Endodermal cell (in vitro differentiated cells): Measurements from ENCODE around the gene PIGS. TPM values are rescaled to one million over a fixed set of nuclear protein-coding genes. Genes with fewer than 3 reads are reported as not detected.
A peak's percentile ranks its signal among the peaks of the same experiment; 100 is the strongest.

Experiments
- DNase-seq: peaks from one replicate; pipeline ENCODE4 v3.0.0-alpha.2; 2017
- H3K27ac ChIP-seq: 2 replicates; pipeline ENCODE4 v1.5.1; 2013; ENCODE audit warnings: mild to moderate bottlenecking, low read depth, low read length, moderate library complexity
- H3K27me3 ChIP-seq: 2 replicates; pipeline ENCODE4 v1.6.1; 2013; ENCODE audit warnings: mild to moderate bottlenecking, low read length, moderate library complexity; ENCODE audit not compliant: insufficient read depth, control insufficient read depth, poor library complexity, severe bottlenecking
- H3K36me3 ChIP-seq: 2 replicates; pipeline ENCODE4 v1.7.0; 2013; ENCODE audit warnings: mild to moderate bottlenecking, low read length, moderate library complexity; ENCODE audit not compliant: control insufficient read depth, insufficient read depth
- H3K4me1 ChIP-seq: one replicate; pipeline ENCODE4 v1.7.0; 2013; ENCODE audit warnings: low read length; ENCODE audit not compliant: control insufficient read depth, insufficient read depth
- H3K4me3 ChIP-seq: 2 replicates; pipeline ENCODE4 v1.5.1; 2013; ENCODE audit warnings: mild to moderate bottlenecking, low read length, moderate library complexity
- H3K9ac ChIP-seq: 2 replicates; pipeline ENCODE4 v1.6.1; 2013; ENCODE audit warnings: mild to moderate bottlenecking, low read length, moderate library complexity; ENCODE audit not compliant: poor library complexity, severe bottlenecking; ENCODE audit errors: extremely low read depth
- H3K9me3 ChIP-seq: 2 replicates; pipeline ENCODE4 v1.6.1; 2013; ENCODE audit warnings: mild to moderate bottlenecking, low read length, moderate library complexity; ENCODE audit not compliant: control insufficient read depth
- H3K27ac Mint-ChIP-seq: 2 replicates; pipeline ENCODE4 v1.8.0; 2020; ENCODE audit warnings: mixed read lengths
- H3K27me3 Mint-ChIP-seq: 2 replicates; pipeline ENCODE4 v1.8.0; 2021; ENCODE audit warnings: mild to moderate bottlenecking, mixed read lengths; ENCODE audit not compliant: insufficient read depth
- H3K36me3 Mint-ChIP-seq: 2 replicates; pipeline ENCODE4 v1.8.0; 2020; ENCODE audit warnings: low read depth, mixed read lengths
- H3K4me1 Mint-ChIP-seq: 2 replicates; pipeline ENCODE4 v1.8.0; 2020; ENCODE audit warnings: mixed read lengths
- H3K4me3 Mint-ChIP-seq: 2 replicates; pipeline ENCODE4 v1.8.0; 2020; ENCODE audit warnings: mild to moderate bottlenecking, moderate library complexity, mixed read lengths
- H3K9me3 Mint-ChIP-seq: 2 replicates; pipeline ENCODE4 v1.8.0; 2020; ENCODE audit warnings: mild to moderate bottlenecking, mixed read lengths
- whole genome bisulfite sequencing, 2 experiments: methylation state at CpG; one replicate each; pipeline versions ENCODE4 v1.1.5 to v1.1.7; 2013; ENCODE audit warnings: missing lambda C conversion rate in 2 of 2, mixed read lengths in 1 of 2; ENCODE audit not compliant: insufficient coverage in 1 of 2, insufficient read length in 1 of 2; 5-methylcytosine and 5-hydroxymethylcytosine counted together
- total RNA-seq, 2 donors: library from RNA; stranded (reverse); fragmentation: NEBNext Ultra II Directional in 1 of 2; extraction: Animal tissue kit (Norgen Biotek cat#: 25700) in 1 of 2; gene quantifications; 2 replicates in 1 of 2; 3 replicates in 1 of 2; pipeline ENCODE4 v1.2.1, GENCODE V29; 2021
- TF ChIP-seq, protein P1 (sequence below): fragments of 200-600 bp; sonication (generic); conservative IDR thresholded peaks from 2 replicates; pipeline ENCODE4 v1.5.0; 2021; ENCODE audit warnings: antibody characterized with exemption, mild to moderate bottlenecking

PIGS gene
- total RNA-seq, 2 donors from 2014 or later = 34.9 to 43.0 TPM

DNA sequence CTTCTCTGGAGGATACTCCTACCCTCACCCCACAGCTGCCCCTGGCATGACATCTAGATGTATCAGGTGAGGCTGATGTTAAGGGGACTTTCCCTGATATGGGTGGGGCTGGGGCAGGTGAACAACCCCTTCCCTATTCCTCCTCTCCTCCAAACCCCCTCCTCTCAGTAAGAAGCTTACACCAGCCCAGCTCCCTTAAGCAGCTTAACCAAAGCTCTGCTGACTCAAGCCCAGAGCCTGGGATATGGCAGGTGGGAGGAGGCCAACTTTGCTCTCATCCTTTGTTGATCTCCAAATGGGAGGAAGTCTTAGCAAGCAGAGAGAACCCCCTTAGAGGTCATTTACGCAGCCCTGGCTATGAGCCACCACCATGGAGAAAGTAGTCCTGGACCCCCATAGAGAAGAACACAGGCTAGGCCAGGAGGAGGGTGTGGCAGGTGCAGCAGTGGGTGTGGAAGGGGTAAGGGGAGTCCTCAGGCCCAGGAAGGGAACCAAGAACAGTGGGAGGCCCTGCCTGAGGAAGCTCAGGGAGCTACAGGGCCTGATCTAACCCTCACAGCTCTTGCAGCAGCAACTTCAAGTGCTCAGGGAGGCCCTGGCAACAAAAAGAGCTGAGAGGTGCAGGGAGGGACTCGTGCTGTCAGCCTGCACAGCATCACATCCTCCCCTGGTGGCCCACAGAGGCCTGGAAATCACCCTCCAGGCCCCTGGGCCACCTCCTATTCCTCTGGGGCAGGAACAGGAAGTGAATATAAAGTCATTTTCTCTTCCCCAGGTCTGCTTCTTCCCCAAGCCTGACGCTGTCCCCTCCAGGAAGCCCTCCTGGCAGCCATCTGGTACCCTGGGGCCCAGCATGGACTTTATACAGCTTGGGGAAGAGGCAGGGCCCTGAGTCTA is 21.8 kb downstream of the PIGS start:
- H3K27ac ChIP-seq = no peak overlapping the region
- H3K27ac Mint-ChIP-seq = peak overlapping the region; percentile 79

DNA sequence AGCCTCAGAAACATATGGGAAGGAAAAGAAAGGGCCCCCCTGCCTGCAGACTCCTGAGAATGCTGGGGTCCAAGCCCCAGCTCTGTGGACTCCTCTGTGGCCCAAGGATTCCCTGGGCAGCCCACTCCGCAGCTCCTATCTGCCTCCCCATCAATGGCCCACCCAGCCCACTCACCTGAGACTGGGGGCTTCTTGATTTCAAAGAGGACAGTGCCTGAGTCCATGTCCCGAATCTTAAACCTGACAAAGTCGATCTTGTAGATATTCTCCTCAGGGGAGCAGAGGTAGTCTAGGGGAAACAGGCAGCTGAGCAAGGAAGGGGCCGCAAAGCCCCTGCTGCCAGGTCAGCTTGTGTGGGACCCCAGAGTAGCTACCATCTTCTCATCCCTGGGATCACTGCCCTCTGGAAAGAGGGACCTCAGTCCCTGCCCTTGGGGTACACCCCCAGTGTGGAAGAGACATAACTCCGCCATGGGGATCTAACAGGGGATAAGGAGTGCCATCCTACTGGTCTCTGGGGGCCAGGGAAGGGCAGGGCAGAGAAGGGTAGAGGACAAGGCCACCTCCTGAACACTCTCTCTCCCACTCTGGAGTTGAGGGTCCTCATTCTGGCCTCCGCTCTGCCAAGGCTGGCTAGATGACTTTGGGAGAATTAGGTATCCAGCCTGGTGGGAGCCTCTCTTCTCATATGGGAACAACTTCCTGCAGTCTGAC is 22.8 kb downstream of the PIGS start:
- no peaks in the 10 kb centered on the region for H3K9me3 Mint-ChIP-seq
- Histone ChIP-seq H3K27ac (no peak overlapping the region), H3K9ac (no peak overlapping the region), H3K27me3 (no peaks in the 10 kb centered on the region), H3K4me1 (peaks cover 4% of the 10 kb centered on the region), H3K4me3 (no peak overlapping the region), H3K36me3 (peaks cover 3% of the 10 kb centered on the region), H3K9me3 (no peaks in the 10 kb centered on the region)
- peaks cover 6% of the 10 kb centered on the region for H3K36me3 Mint-ChIP-seq
- WGBS, 2 experiments = 87 to 94% methylated on average over 3 to 6 of the region's 6 CpGs
- TF ChIP-seq, protein P1, sequence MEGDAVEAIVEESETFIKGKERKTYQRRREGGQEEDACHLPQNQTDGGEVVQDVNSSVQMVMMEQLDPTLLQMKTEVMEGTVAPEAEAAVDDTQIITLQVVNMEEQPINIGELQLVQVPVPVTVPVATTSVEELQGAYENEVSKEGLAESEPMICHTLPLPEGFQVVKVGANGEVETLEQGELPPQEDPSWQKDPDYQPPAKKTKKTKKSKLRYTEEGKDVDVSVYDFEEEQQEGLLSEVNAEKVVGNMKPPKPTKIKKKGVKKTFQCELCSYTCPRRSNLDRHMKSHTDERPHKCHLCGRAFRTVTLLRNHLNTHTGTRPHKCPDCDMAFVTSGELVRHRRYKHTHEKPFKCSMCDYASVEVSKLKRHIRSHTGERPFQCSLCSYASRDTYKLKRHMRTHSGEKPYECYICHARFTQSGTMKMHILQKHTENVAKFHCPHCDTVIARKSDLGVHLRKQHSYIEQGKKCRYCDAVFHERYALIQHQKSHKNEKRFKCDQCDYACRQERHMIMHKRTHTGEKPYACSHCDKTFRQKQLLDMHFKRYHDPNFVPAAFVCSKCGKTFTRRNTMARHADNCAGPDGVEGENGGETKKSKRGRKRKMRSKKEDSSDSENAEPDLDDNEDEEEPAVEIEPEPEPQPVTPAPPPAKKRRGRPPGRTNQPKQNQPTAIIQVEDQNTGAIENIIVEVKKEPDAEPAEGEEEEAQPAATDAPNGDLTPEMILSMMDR = no peak
- no peak overlapping the region for H3K27ac Mint-ChIP-seq
- H3K27me3 Mint-ChIP-seq = no peaks in the 10 kb centered on the region
- no peak overlapping the region for H3K4me3 Mint-ChIP-seq
- DNase-seq = peak; percentile 54
- H3K4me1 Mint-ChIP-seq = peaks cover 28% of the 10 kb centered on the region

More for the DNA sequence above, 21.8 kb downstream of the PIGS start:
- Mint-ChIP-seq H3K9me3 (no peaks in the 10 kb centered on the region), H3K36me3 (peaks cover 15% of the 10 kb centered on the region), H3K4me3 (no peak overlapping the region), H3K27me3 (no peaks in the 10 kb centered on the region), H3K4me1 (peaks cover 31% of the 10 kb centered on the region)
- DNase-seq = peak; percentile 55
- TF ChIP-seq, protein P1 = no peak
- H3K9ac ChIP-seq = no peak overlapping the region
- 85 to 100% methylated on average over 1 to 3 of the region's 3 CpGs for WGBS, 2 experiments
- H3K36me3 ChIP-seq = peaks cover 12% of the 10 kb centered on the region
- H3K27me3 ChIP-seq = no peaks in the 10 kb centered on the region
- H3K9me3 ChIP-seq = no peaks in the 10 kb centered on the region
- peaks cover 4% of the 10 kb centered on the region for H3K4me1 ChIP-seq
- H3K4me3 ChIP-seq = no peak overlapping the region

DNA sequence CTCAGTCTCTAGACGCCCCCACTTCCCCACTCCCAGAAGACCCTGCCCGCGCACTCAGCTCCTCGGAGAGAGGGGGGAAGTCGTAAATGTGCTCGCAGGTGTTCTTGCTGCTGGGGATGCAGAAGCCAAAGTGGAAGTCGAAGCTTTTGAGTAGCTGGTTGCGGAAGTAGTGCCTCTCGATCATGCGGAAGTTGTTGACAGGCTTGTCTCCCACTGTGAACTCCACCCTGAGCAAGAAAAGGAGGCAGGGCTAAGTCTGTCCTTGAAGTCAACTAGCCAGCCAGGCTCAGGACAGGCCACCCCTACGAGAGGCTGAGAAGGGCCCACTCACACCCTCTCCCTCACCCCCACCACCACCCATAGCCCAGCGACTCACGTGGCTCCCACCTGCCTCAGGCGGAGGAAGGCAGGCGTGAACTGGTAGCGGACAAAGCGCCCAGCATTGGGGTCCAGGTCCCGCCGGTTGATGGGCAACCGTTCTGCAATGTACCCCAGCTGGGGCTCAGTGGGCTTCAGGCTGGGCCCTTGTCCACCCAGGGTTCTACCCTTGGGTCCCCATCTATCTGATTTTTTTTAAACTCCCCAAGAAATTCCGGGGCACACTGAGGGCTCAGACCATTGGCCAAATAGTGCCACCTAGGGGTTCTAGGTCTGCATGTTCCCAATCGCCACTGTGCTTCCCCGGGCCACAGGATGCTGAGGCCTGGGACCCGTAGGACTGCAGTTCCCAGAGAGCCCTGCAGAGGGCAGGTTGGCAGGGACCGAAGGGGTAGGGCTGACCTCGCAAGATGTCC is 23.5 kb downstream of the PIGS start:
- Histone ChIP-seq H3K4me3 (no peak overlapping the region), H3K36me3 (no peaks in the 10 kb centered on the region), H3K27me3 (no peaks in the 10 kb centered on the region), H3K9me3 (no peaks in the 10 kb centered on the region), H3K4me1 (peaks cover 4% of the 10 kb centered on the region), H3K27ac (no peak overlapping the region), H3K9ac (no peak overlapping the region)
- WGBS, 2 experiments = 73 to 82% methylated on average over 17 to 26 of the region's 26 CpGs
- Mint-ChIP-seq H3K27me3 (no peaks in the 10 kb centered on the region), H3K4me3 (no peak overlapping the region), H3K27ac (no peak overlapping the region), H3K9me3 (no peaks in the 10 kb centered on the region), H3K36me3 (peaks cover 6% of the 10 kb centered on the region), H3K4me1 (peaks cover 27% of the 10 kb centered on the region)
- TF ChIP-seq, protein P1 = peak; percentile 99
- DNase-seq = peak; percentile 98
